A172 (cell line): ENCODE measurements around the gene HS3ST3A1. TPM values are rescaled to one million over a fixed set of nuclear protein-coding genes. Genes with fewer than 3 reads are reported as not detected.

Source experiments
- DNase-seq: peaks from one replicate; pipeline ENCODE4 v3.0.0-alpha.2; 2015; ENCODE audit warnings: low spot score
- total RNA-seq: library from RNA; depleted of rRNA; stranded (reverse); fragments of >200 nt; shearing (Covaris generic); gene quantifications from 2 replicates; pipeline ENCODE4 v1.2.3, GENCODE V29; 2014; rRNA removed

The HS3ST3A1 gene
- 139 and 149 TPM in 2 replicates for total RNA-seq

GRCh38 chr17:13601776-13602551, at the start of gene HS3ST3A1:
Gene HS3ST3A1 (minus strand): TSS chr17:13601929. CDS start chr17:13601129, 800 bp downstream.
- peak; percentile 87 for DNase-seq

GRCh38 chr17:13650096-13650675, 48.5 kb upstream of the HS3ST3A1 start:
- DNase-seq = no peak

GRCh38 chr17:13647543-13648021, 45.9 kb upstream of the HS3ST3A1 start:
- DNase-seq = no peak

GRCh38 chr17:13646969-13647542, 45.3 kb upstream of the HS3ST3A1 start:
- no peak for DNase-seq

- DNase-seq = peak; percentile 14
Observed at GRCh38 chr17:13646411-13646810, 44.7 kb upstream of the HS3ST3A1 start.

GRCh38 chr17:13643180-13643579, 41.5 kb upstream of the HS3ST3A1 start:
- DNase-seq = no peak

- DNase-seq = no peak
Observed at GRCh38 chr17:13642188-13642587, 40.5 kb upstream of the HS3ST3A1 start.

GRCh38 chr17:13640551-13640950, 38.8 kb upstream of the HS3ST3A1 start:
- no peak for DNase-seq

- DNase-seq = peak; percentile 66
Observed at GRCh38 chr17:13638855-13639458, 37.2 kb upstream of the HS3ST3A1 start.

GRCh38 chr17:13636951-13637350, 35.2 kb upstream of the HS3ST3A1 start:
- no peak for DNase-seq

- DNase-seq = no peak
Observed at GRCh38 chr17:13635951-13636350, 34.2 kb upstream of the HS3ST3A1 start.

GRCh38 chr17:13634021-13634420, 32.3 kb upstream of the HS3ST3A1 start:
- DNase-seq = no peak

GRCh38 chr17:13631529-13631928, 29.8 kb upstream of the HS3ST3A1 start:
- DNase-seq = no peak

- peak; percentile 88 for DNase-seq
Observed at GRCh38 chr17:13626703-13627102, 25.0 kb upstream of the HS3ST3A1 start.

- DNase-seq = no peak
Observed at GRCh38 chr17:13619462-13619861, 17.7 kb upstream of the HS3ST3A1 start.

- no peak for DNase-seq
Observed at GRCh38 chr17:13616031-13616430, 14.3 kb upstream of the HS3ST3A1 start.

GRCh38 chr17:13609941-13610340, 8.2 kb upstream of the HS3ST3A1 start:
- no peak for DNase-seq

GRCh38 chr17:13601322-13601775, 380 bp downstream of the HS3ST3A1 start:
- no peak for DNase-seq

GRCh38 chr17:13600475-13601321, 1.0 kb downstream of the HS3ST3A1 start:
- DNase-seq = no peak

GRCh38 chr17:13599864-13600263, 1.9 kb downstream of the HS3ST3A1 start:
- DNase-seq = peak; percentile 68

- no peak for DNase-seq
Observed at GRCh38 chr17:13599168-13599577, 2.6 kb downstream of the HS3ST3A1 start.
